ENCODE data around the gene ZNF425. TPM values are rescaled to one million over a fixed set of nuclear protein-coding genes. Genes with fewer than 3 reads are reported as not detected.
A peak's percentile ranks its signal among the peaks of the same experiment; 100 is the strongest.

The ZNF425 gene
- total and polyA plus RNA-seq, 9 of the 15 experiments (the other 6 are each of a cell fraction or from before 2014, with no cell fraction given) = 0.03 to 0.89 (median 0.54) TPM

- TF ChIP-seq HMGXB4 (CRISPR knock-in tag; IDR thresholded peaks at IDR 0.05) (no peak), ZNF76 (CRISPR knock-in tag; IDR thresholded peaks at IDR 0.05; ENCODE audit: borderline replicate concordance) (no peak), MTA3 (IDR thresholded peaks at IDR 0.05; ENCODE audit: borderline replicate concordance) (peak; percentile 77; the same call in 1 of the 2 replicates), ZBTB40 (IDR thresholded peaks at IDR 0.05) (no peak; the same call in 1 of the 2 replicates), ZBTB40 (CRISPR knock-in tag; IDR thresholded peaks at IDR 0.05) (no peak; the same call in 1 of the 2 replicates), ZNF347 (CRISPR knock-in tag; IDR thresholded peaks at IDR 0.05; ENCODE audit: low read depth) (no peak), BACH1 (tag; IDR thresholded peaks at IDR 0.05) (no peak), HNRNPLL (IDR thresholded peaks at IDR 0.05; ENCODE audit: low read depth, low read length, poor library complexity, severe bottlenecking) (peak; percentile 42), ZNF507 (tag; conservative IDR thresholded peaks at IDR 0.05) (no peak), NR3C1 (CRISPR knock-in tag; IDR thresholded peaks at IDR 0.05) (peak; percentile 52; the same call in 1 of the 2 replicates), TAF1 (IDR thresholded peaks at IDR 0.05; ENCODE audit: control insufficient read depth, extremely low read depth, insufficient read depth, low read length, severe bottlenecking) (no peak), MLX (CRISPR knock-in tag; conservative IDR thresholded peaks at IDR 0.05) (peak in 1 of 2 experiments; percentile 53; a peak in 1 of 4 replicates)
Measured at GRCh38 chr7:149147752-149148653, 21.9 kb upstream of the ZNF425 start (continued).

Data from K562 (cell line).